HCT116 (cell line): ENCODE data around the gene OPCML.

Experiments used
- ATF3 ChIP-seq: IDR thresholded peaks from 2 replicates; pipeline ENCODE4 v1.6.1; 2012
- CTCF ChIP-seq, 3 experiments: fragments of 200-600 bp in 1 of 3; sonication (generic) in 1 of 3; IDR thresholded peaks in 2 of 3; conservative IDR thresholded peaks in 1 of 3; 2 replicates each; pipeline ENCODE4 v1.5.1; 2012 to 2017; ENCODE audit warnings: low read depth in 2 of 3, low read length in 2 of 3, antibody characterized with exemption in 1 of 3, borderline replicate concordance in 1 of 3, control low read depth in 1 of 3, mild to moderate bottlenecking in 1 of 3, mixed read lengths in 1 of 3, mixed run types in 1 of 3, moderate library complexity in 1 of 3; ENCODE audit not compliant: insufficient read depth in 1 of 3
- ELF1 ChIP-seq: IDR thresholded peaks from 2 replicates; pipeline ENCODE4 v1.6.1; 2012; ENCODE audit warnings: low read depth, borderline replicate concordance
- ZFX ChIP-seq: fragments of 450-650 bp; IDR thresholded peaks from 2 replicates; pipeline ENCODE4 v1.6.1; 2017

GRCh38 chr11:132499661-132500060 is 1032.6 kb downstream of the OPCML start:
- no peak for TF ChIP-seq CTCF (IDR thresholded peaks at IDR 0.05 in 2 of 3, conservative IDR thresholded peaks at IDR 0.05 in 1 of 3; ENCODE audit: borderline replicate concordance in 1 of 3, insufficient read depth in 1 of 3, low read depth in 2 of 3, low read length in 2 of 3)
- no peak for TF ChIP-seq ELF1
- no peak for TF ChIP-seq ZFX
- TF ChIP-seq ATF3, result no peak
